Mesodermal cell (in vitro differentiated cells): ENCODE data around the gene UCP1. TPM values are rescaled to one million over a fixed set of nuclear protein-coding genes. Genes with fewer than 3 reads are reported as not detected.
A peak's percentile ranks its signal among the peaks of the same experiment; 100 is the strongest.

ENCODE experiments used
- H3K27ac ChIP-seq: 2 replicates; pipeline ENCODE4 v1.7.0; 2013; ENCODE audit warnings: mild to moderate bottlenecking, low read depth, low read length, moderate library complexity; ENCODE audit not compliant: severe bottlenecking
- H3K36me3 ChIP-seq: 2 replicates; pipeline ENCODE4 v1.7.1; 2013; ENCODE audit warnings: mild to moderate bottlenecking, low read length, moderate library complexity; ENCODE audit not compliant: control insufficient read depth, insufficient read depth
- H3K4me1 ChIP-seq: one replicate; pipeline ENCODE4 v1.7.1; 2013; ENCODE audit warnings: mild to moderate bottlenecking, low read length; ENCODE audit not compliant: insufficient read depth, control insufficient read depth, poor library complexity, severe bottlenecking
- H3K4me3 ChIP-seq: 2 replicates; pipeline ENCODE4 v1.7.0; 2013; ENCODE audit warnings: low read length, control low read depth, mild to moderate bottlenecking; ENCODE audit not compliant: insufficient read depth, poor library complexity, severe bottlenecking; ENCODE audit errors: extremely low read depth
- H3K9me3 ChIP-seq: 2 replicates; pipeline ENCODE4 v1.7.1; 2013; ENCODE audit warnings: mild to moderate bottlenecking, low read length, moderate library complexity; ENCODE audit not compliant: control insufficient read depth
- WGBS, 2 experiments: methylation state at CpG; one replicate each; pipeline ENCODE4 v1.1.5; 2013; ENCODE audit warnings: missing lambda C conversion rate in 2 of 2; ENCODE audit not compliant: insufficient coverage in 2 of 2; 5-methylcytosine and 5-hydroxymethylcytosine counted together
- polyA plus RNA-seq, 2 experiments: library from polyadenylated mRNA; stranded (reverse); fragments of 50-300 nt; gene quantifications; one replicate each; pipeline ENCODE4 v1.2.3, GENCODE V29; 2013

UCP1 gene, protein sequence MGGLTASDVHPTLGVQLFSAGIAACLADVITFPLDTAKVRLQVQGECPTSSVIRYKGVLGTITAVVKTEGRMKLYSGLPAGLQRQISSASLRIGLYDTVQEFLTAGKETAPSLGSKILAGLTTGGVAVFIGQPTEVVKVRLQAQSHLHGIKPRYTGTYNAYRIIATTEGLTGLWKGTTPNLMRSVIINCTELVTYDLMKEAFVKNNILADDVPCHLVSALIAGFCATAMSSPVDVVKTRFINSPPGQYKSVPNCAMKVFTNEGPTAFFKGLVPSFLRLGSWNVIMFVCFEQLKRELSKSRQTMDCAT
- not detected for polyA plus RNA-seq (2013, experiment 1 of 2)
- not detected for polyA plus RNA-seq (2013, experiment 2 of 2)

DNA sequence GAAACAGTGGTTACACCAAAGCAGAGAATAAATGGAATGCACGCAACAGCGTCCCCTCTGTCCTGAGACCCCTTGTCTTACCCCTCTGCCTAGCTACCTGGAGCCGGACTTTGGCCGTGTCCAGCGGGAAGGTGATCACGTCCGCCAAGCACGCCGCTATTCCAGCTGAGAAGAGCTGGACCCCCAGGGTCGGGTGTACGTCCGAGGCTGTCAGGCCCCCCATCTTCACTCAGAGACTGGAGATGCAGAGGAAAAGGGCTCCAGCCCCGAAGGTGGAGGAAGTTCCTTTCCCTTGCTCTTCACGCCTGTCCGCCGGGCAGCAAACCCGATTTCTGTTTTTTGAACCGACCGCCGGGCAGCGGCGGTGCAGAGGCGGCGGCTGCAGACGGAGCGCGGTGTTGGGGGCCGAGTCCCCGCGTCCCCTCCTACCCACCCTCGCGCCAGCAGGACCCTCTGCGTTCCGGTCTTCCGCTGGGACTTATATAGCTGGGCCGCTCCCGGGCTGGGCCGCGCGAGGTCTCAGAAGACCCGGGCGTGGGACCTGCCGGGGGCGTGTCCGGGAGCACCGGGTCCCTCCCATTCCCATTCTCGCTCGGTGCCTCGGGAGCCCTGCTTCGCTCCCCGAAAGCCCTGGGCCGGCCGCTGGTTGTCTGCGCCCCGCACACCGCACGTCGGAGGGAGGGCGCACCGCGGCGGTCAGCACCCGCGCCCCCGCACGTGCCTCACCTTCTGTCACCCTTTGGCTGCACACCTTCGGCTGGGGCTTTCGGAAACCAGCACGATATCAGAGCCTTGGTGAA, at the start of gene UCP1:
TSS of gene UCP1 (minus strand) at position 455 of the 800 bp plus-strand sequence. CDS start at position 223, 232 bp downstream.
- Histone ChIP-seq H3K27ac (no peak within 1 kb of the TSS), H3K4me1 (peaks cover 10% of the 10 kb centered on the region), H3K9me3 (no peaks in the 10 kb centered on the region), H3K4me3 (peak within 1 kb of the TSS; percentile 35), H3K36me3 (no peaks in the 10 kb centered on the region)
- 1% methylated on average over 48 to 58 of the region's 69 CpGs for WGBS, 2 experiments

DNA sequence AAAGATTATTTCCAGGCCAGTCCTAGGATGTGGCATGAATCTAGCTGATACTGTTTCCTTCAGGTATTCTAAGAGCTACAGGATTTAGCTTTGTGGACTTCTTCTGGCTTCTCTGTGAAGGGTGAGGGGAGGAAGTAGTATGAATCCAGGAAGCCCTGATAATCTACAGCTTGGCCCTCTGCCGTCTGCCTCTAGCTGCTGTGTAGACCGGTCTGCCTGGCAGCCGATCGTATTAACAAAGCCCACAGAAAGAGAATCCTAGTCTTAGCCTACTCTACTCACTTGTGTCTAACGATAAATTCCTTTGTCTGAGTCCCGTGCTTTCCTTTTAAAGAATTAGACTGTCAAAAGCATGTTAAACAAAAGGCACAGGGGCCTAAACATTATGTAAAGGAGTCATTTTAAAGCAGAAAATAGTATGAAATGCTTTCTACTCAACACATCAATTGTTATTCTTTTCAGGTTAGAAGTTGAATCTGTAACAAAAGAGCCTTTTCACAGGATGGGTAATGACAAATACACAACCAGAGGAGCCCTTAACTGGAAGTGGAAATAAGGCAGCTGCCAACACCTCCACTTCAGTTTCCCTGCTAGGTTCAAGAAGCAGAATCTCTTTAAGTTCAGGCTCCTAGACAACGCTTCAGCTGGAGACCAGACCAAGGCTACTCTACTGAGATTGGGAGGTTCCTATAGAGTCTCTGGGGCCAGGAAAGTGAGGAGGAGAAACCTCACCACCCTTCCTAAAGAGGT, 48.9 kb upstream of the UCP1 start:
- H3K4me1 ChIP-seq = no peaks in the 10 kb centered on the region
- H3K4me3 ChIP-seq = no peak overlapping the region
- WGBS, 2 experiments = 60 to 67% methylated on average over 3 to 5 of the region's 7 CpGs
- peaks cover 7% of the 10 kb centered on the region for H3K36me3 ChIP-seq
- no peaks in the 10 kb centered on the region for H3K9me3 ChIP-seq
- no peak overlapping the region for H3K27ac ChIP-seq

DNA sequence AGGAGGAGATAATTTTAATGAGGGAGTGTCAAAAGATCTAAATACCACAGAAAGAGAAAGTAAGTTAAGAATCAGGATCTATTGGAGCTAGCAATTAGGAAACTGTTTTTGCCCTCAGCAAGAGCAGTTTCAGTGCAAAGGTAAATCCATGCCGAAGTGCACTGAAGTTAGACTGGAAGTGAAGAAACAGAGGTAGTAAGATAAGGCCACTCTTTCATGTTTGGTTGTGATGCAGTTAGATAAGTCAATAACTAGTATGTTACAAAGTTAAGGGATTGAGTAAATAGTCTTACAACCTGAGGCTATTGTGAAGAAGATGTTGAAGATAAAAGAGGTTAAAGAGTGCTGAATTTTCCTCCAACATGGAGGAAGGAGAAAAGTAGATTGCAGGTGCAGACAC, 46.7 kb upstream of the UCP1 start:
- Histone ChIP-seq H3K27ac (no peak overlapping the region), H3K9me3 (no peaks in the 10 kb centered on the region), H3K4me3 (no peak overlapping the region), H3K36me3 (no peaks in the 10 kb centered on the region), H3K4me1 (no peaks in the 10 kb centered on the region)
- WGBS, 2 experiments = 100% methylated on average over 1 of the region's 1 CpG; no CpG with 5 or more reads in 1 of the 2 experiments

DNA sequence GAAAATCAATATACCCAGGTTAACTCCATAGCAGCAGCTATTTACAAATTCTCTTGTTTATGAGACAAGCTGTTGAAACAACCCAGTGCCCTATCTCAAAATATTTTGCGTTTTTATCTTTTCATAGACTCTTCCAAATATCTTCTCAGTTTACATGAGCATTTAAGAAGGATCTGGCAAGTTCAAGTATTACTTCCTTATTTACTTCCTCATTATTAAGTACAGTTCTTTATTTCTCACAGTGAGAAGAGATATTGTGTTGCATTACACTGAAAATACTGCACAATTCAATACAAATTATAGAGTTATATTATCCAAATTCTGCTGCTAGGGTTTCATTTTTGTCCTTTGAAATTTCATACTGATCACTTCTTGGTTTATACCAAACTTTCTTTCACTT, 43.6 kb upstream of the UCP1 start:
- 71 to 100% methylated on average over 1 of the region's 1 CpG for WGBS, 2 experiments
- H3K4me3 ChIP-seq = no peak overlapping the region
- H3K27ac ChIP-seq = no peak overlapping the region
- H3K36me3 ChIP-seq = no peaks in the 10 kb centered on the region
- no peaks in the 10 kb centered on the region for H3K9me3 ChIP-seq
- no peaks in the 10 kb centered on the region for H3K4me1 ChIP-seq

DNA sequence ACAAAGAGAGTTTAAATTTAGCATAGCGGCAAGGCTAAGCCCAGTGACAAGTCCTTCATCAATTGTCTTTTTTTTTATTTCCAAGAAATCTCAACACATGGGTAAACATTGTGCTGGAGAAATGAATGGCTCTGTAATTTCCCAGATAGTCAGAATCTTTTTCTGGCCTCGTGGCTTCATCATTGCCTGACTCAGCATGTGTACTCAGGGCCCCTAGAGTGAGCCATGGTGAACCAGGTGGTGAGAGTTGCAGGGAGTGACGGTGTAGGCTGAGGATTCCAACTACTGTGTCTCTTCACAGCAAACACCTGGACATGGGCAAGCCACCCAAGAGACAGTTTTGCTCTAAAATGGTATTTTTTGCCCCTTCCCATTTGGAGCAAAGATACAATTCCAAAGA, 43.1 kb upstream of the UCP1 start:
- 43 to 85% methylated on average over 1 to 2 of the region's 3 CpGs for WGBS, 2 experiments
- H3K4me3 ChIP-seq = no peak overlapping the region
- no peaks in the 10 kb centered on the region for H3K36me3 ChIP-seq
- no peak overlapping the region for H3K27ac ChIP-seq
- no peaks in the 10 kb centered on the region for H3K9me3 ChIP-seq
- no peaks in the 10 kb centered on the region for H3K4me1 ChIP-seq

DNA sequence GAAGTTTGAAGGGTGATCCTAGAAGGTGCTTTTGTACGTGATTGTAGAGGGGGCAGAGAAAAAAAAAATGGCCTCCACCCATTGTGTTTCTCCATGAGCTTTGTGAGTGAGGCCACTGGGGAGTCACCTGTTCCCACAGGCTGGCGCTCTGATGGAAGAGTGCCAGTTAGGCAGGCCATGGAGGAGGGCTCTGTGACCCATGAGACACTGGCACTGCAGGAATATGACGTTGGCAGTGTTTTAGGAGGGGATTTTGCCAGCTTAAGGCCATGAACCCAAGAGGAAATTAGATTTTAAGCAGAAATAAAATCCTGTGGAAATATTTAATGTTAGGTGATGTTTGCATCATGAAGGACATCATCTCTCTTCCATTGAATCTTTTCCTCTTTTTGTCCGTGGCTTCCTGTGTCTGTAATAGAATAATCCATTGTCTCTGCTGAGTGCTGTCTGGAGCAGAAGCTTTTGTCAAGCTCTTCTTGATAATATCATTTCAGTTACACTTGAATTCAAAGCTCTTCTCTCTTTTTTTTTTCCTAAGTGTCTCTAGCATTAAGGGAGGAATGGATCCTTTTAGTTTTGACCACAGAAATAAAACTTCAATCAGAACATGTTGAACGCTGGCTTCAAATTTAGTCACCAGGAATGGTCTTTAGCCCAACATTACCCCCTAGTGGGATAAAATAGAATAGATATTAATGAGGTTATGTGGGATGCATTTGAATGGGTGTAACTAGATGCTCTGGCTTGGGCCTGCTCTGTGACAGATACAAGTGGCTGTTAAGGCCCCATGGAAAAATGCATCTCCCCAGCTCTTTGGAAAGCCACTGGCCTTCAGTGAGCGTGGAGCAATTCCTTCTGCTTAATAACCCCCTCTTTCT, 41.0 kb upstream of the UCP1 start:
- H3K9me3 ChIP-seq = no peaks in the 10 kb centered on the region
- no peak overlapping the region for H3K27ac ChIP-seq
- no peaks in the 10 kb centered on the region for H3K36me3 ChIP-seq
- H3K4me3 ChIP-seq = no peak overlapping the region
- no peaks in the 10 kb centered on the region for H3K4me1 ChIP-seq
- 84 to 87% methylated on average over 3 of the region's 6 CpGs for WGBS, 2 experiments

DNA sequence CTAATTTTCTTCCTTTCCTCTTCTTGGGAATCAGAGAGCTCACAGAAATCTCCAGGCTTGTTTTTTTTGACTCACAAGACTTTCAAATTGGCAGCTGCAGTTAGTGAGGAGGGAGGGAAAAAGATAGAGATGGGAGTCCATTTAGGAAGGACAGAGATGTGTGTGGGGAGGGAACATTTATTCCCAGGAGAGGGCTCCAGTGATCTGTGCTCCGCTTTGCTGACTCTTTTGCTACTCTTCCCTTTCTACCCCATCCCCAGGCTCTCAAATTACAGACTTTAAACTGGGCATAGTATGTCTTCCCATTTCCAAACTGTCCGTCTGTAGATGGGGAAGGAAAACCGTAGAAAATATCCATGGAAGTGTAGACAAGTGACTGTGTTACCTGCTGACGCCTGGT, 39.1 kb upstream of the UCP1 start:
- Histone ChIP-seq H3K9me3 (no peaks in the 10 kb centered on the region), H3K27ac (no peak overlapping the region), H3K4me1 (no peaks in the 10 kb centered on the region), H3K4me3 (no peak overlapping the region), H3K36me3 (no peaks in the 10 kb centered on the region)
- WGBS, 2 experiments = 84 to 100% methylated on average over 3 of the region's 4 CpGs

DNA sequence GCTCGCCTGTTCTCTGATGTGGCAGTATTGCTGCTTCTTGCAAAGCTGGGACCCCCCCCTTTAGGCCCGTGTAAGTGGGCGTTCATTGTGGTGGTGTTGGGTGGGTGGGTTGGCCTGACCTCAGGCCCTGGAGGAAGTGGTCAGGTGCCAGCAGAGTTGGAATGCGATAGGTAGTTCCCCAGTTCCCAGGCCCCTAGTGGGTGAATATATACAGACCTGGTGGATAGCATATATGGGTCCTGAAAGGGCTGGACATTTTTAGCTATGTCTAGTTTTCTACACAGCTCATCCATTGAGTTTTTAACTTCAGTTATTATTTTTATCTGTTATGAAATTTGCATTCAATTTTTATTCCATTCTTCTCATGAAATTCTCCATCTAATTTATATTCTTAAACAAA, 35.8 kb upstream of the UCP1 start:
- no peaks in the 10 kb centered on the region for H3K36me3 ChIP-seq
- no peaks in the 10 kb centered on the region for H3K9me3 ChIP-seq
- no peaks in the 10 kb centered on the region for H3K4me1 ChIP-seq
- no peak overlapping the region for H3K4me3 ChIP-seq
- 91 to 92% methylated on average over 2 to 3 of the region's 4 CpGs for WGBS, 2 experiments
- no peak overlapping the region for H3K27ac ChIP-seq

DNA sequence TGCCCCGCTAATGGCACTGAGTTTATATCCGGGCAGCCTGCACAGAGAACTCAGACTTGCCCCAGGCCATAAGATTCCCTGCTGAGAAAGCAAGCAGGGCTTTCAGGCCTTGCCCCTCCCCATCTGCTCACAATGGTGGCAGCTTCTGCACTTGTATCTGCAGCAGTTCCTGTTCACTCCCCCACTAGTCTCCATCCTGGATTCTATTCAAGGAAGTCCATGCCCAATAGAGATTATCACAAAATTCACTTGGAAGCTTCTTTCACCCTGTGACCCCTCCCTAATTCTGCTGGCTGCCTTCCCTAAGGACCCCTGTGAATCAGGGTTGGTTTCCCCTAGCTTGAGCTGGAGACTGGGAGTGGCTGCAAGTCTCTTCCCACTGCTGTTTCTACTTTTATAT, 34.5 kb upstream of the UCP1 start:
- no peak overlapping the region for H3K27ac ChIP-seq
- no peak overlapping the region for H3K4me3 ChIP-seq
- no peaks in the 10 kb centered on the region for H3K4me1 ChIP-seq
- 53 to 89% methylated on average over 2 of the region's 2 CpGs for WGBS, 2 experiments
- no peaks in the 10 kb centered on the region for H3K36me3 ChIP-seq
- no peaks in the 10 kb centered on the region for H3K9me3 ChIP-seq

DNA sequence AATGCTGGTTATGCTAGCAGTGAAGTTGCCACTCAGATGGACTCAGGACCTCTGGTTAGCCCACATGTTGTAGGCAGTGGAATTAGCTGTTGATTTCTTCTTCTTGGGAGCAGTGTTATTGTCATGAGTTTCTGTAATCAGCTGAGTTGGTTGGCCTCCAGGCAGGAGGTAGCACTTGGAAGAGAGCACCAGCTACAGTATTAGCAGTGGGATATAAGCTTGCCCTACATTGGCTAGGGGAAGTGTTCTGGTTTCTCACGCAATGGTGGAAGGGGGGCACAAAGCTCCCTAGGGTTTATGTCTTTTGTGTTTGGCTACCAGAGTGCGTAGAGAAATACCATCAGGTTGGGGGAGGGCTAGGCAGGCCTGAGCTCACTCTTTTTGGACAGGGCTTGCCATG, 34.0 kb upstream of the UCP1 start:
- Histone ChIP-seq H3K9me3 (no peaks in the 10 kb centered on the region), H3K27ac (no peak overlapping the region), H3K4me1 (no peaks in the 10 kb centered on the region), H3K4me3 (no peak overlapping the region), H3K36me3 (no peaks in the 10 kb centered on the region)
- 50 to 90% methylated on average over 1 to 2 of the region's 2 CpGs for WGBS, 2 experiments
